NCI-H1417 treated with DMSO at 0.1 percent for 48 hours (cell line): ENCODE results near the gene CSAG2.

ENCODE experiments used
- DNase-seq: peaks from one replicate; lab custom pipeline; 2025; lab: John Stamatoyannopoulos, UW

CSAG2 gene

DNA sequence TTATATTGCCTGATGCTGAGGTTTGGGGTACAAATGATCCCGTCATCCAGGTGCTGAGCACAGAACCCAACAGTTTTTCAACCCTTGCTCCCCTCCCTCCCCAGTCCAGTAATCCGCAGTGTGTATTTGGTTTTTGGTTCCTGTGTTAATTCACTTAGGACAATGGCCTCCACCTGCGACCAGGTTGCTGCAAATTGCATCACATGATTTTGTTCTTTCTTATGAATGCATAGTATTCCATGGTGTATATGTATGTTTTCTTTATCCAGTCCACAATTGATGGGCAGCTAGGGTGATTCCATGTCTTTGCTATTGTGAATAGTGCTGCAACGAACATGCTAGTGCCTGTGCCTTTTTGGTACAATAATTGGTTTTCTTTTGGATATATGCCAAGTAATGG, 46.0 kb downstream of the CSAG2 start:
- DNase-seq, result no peak

GRCh38 chrX:152658302-152658701, 50.8 kb downstream of the CSAG2 start:
- no peak for DNase-seq
